Panc1 (cell line): ENCODE measurements around the gene ABHD4.

Experiments used
- SIN3A ChIP-seq: IDR thresholded peaks from 2 replicates; pipeline ENCODE4 v1.6.1; 2012; ENCODE audit warnings: low read depth, mild to moderate bottlenecking, low read length, moderate library complexity, borderline replicate concordance; ENCODE audit not compliant: insufficient read depth
- TF ChIP-seq, protein P1 (sequence below): fragments of 450-650 bp; IDR thresholded peaks from 2 replicates; pipeline ENCODE4 v1.5.1; 2017; ENCODE audit warnings: mild to moderate bottlenecking

DNA sequence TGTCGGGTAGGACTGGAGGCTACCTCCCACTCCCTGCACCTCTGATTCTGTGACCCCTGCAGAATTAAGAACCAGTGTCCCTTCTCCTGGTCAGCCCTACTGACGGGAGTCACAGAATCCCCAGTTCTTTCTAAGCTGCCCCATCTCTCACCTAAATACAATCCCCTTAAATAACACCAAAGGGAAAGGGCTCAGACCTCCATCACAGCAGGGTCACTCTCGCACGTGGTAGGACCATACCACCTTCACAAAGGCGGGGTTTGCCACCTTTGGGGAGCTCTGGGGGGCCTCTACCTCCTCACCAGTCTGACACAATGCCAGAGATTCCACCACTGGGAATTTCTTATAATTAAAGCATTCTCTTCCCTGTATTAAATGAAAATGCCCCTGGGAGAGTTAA is 44.7 kb upstream of the ABHD4 start:
- TF ChIP-seq, protein P1, sequence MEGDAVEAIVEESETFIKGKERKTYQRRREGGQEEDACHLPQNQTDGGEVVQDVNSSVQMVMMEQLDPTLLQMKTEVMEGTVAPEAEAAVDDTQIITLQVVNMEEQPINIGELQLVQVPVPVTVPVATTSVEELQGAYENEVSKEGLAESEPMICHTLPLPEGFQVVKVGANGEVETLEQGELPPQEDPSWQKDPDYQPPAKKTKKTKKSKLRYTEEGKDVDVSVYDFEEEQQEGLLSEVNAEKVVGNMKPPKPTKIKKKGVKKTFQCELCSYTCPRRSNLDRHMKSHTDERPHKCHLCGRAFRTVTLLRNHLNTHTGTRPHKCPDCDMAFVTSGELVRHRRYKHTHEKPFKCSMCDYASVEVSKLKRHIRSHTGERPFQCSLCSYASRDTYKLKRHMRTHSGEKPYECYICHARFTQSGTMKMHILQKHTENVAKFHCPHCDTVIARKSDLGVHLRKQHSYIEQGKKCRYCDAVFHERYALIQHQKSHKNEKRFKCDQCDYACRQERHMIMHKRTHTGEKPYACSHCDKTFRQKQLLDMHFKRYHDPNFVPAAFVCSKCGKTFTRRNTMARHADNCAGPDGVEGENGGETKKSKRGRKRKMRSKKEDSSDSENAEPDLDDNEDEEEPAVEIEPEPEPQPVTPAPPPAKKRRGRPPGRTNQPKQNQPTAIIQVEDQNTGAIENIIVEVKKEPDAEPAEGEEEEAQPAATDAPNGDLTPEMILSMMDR, result no peak
- no peak for TF ChIP-seq SIN3A
